ENCODE results near the gene BAD. TPM values are rescaled to one million over a fixed set of nuclear protein-coding genes. Genes with fewer than 3 reads are reported as not detected.

The BAD gene
- total RNA-seq, 4 donors from 2014 or later = 27.8 to 88.0 (median 76.3) TPM

DNA sequence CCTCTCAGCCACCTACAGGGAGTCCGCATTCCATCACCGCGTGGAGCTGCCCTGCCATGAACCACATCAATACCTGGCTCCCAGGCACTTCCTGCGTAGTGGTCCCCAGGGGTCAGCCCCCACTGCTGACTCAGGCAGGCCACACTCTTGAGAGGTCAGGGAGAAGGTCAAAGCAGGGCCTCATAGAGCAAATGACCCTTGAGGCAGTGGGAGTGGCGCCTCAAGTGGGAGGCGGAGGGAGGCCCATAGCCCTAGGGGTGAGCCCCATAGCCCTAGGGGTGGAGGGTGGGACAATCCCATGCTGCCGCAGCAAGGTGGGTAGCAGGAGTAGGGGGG is 38.4 kb upstream of the BAD start:
- ATAC-seq = no peak
- no peak for DNase-seq
- Histone ChIP-seq H3K4me3 (no peak overlapping the region), H3K27me3 (no peaks in the 10 kb centered on the region), H3K36me3 (peaks cover 0 to 17% of the 10 kb centered on the region in 2 donors), H3K9me3 (no peaks in the 10 kb centered on the region), H3K27ac (no peak overlapping the region), H3K4me1 (peaks cover 5 to 10% of the 10 kb centered on the region in 2 donors)
- in situ Hi-C loops (cut with MboI; ENCODE audit: low sequenced_read_pairs in 4 of 4) = no loop called here
- intact Hi-C loops (cut with DNase I; ENCODE audit: low total_unique reads) = no loop called here
- no peak for TF ChIP-seq CTCF (IDR thresholded peaks at IDR 0.05 in 4 of 5, conservative IDR thresholded peaks at IDR 0.05 in 1 of 5)
- no peak for TF ChIP-seq POLR2A (IDR thresholded peaks at IDR 0.05)

DNA sequence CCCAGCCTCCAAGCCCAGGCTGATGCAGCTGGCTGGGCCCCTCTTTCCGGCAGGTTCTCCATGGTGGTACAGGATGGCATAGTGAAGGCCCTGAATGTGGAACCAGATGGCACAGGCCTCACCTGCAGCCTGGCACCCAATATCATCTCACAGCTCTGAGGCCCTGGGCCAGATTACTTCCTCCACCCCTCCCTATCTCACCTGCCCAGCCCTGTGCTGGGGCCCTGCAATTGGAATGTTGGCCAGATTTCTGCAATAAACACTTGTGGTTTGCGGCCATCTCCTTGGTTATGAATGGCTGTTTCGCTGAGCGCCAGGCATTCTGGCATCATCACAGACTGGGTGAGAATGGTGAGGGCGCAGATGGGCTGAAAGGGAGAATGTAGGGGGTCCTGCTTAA is 37.1 kb upstream of the BAD start:
- Histone ChIP-seq H3K9me3 (no peaks in the 10 kb centered on the region), H3K27ac (no peak overlapping the region), H3K27me3 (no peaks in the 10 kb centered on the region), H3K36me3 (peaks cover 0 to 17% of the 10 kb centered on the region in 2 donors), H3K4me3 (no peak overlapping the region), H3K4me1 (peaks cover 8 to 14% of the 10 kb centered on the region in 2 donors)
- no peak for TF ChIP-seq CTCF (IDR thresholded peaks at IDR 0.05 in 4 of 5, conservative IDR thresholded peaks at IDR 0.05 in 1 of 5)
- TF ChIP-seq POLR2A (IDR thresholded peaks at IDR 0.05) = no peak
- DNase-seq (no peak), ATAC-seq (no peak)
- intact Hi-C loops (cut with DNase I; ENCODE audit: low total_unique reads) = no loop called here
- in situ Hi-C loops (cut with MboI; ENCODE audit: low sequenced_read_pairs in 4 of 4) = no loop called here

DNA sequence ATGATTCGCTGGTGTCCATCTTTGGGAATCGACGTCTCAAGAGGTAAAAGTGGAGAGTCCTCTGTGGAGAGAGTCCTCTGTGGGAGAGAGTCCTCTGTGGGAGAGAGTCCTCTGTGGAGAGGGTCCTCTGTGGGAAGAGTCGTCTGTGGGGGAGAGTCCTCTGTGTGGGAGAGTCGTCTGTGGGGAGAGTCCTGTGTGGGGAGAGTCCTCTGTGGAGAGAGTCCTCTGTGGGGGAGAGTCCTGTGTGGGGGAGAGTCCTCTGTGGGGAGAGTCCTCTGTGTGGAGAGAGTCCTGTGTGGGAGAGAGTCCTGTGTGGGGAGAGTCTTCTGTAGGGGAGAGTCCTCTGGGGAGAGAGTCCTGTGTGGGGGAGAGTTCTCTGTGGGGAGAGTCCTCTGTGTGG is 36.6 kb upstream of the BAD start:
- in situ Hi-C loops (cut with MboI; ENCODE audit: low sequenced_read_pairs in 4 of 4) = no loop called here
- TF ChIP-seq POLR2A (IDR thresholded peaks at IDR 0.05) (no peak), CTCF (IDR thresholded peaks at IDR 0.05 in 4 of 5, conservative IDR thresholded peaks at IDR 0.05 in 1 of 5) (no peak)
- intact Hi-C loops (cut with DNase I; ENCODE audit: low total_unique reads) = no loop called here
- Histone ChIP-seq H3K27me3 (no peaks in the 10 kb centered on the region), H3K4me3 (no peak overlapping the region), H3K9me3 (no peaks in the 10 kb centered on the region), H3K27ac (no peak overlapping the region), H3K36me3 (peaks cover 0 to 22% of the 10 kb centered on the region in 2 donors), H3K4me1 (peaks cover 11 to 19% of the 10 kb centered on the region in 2 donors)
- DNase-seq (no peak), ATAC-seq (no peak)

- no peak for TF ChIP-seq CTCF (IDR thresholded peaks at IDR 0.05 in 4 of 5, conservative IDR thresholded peaks at IDR 0.05 in 1 of 5)
- TF ChIP-seq POLR2A (IDR thresholded peaks at IDR 0.05) = no peak
- Histone ChIP-seq H3K4me3 (no peak overlapping the region), H3K9me3 (no peaks in the 10 kb centered on the region), H3K4me1 (peaks cover 11 to 20% of the 10 kb centered on the region in 2 donors), H3K36me3 (peaks cover 0 to 27% of the 10 kb centered on the region in 2 donors), H3K27ac (no peak overlapping the region), H3K27me3 (no peaks in the 10 kb centered on the region)
- intact Hi-C loops (cut with DNase I; ENCODE audit: low total_unique reads) (no loop called here), in situ Hi-C loops (cut with MboI; ENCODE audit: low sequenced_read_pairs in 4 of 4) (no loop called here)
- DNase-seq = no peak
- ATAC-seq = no peak
Observed at GRCh38 chr11:64320556-64320955, 36.1 kb upstream of the BAD start.
